Prostate gland (tissue), 2 donors: ENCODE data around the gene MTOR.

ENCODE experiments used
- CTCF ChIP-seq, 4 experiments: fragments of 200-600 bp in 2 of 4; fragments of 450-650 bp in 2 of 4; sonication (generic) in 2 of 4; IDR thresholded peaks; 1 replicate in 3 of 4; 2 replicates in 1 of 4; pipeline ENCODE4 v1.5.1; 2016 to 2019; ENCODE audit warnings: antibody characterized with exemption in 4 of 4, mild to moderate bottlenecking in 2 of 4, moderate library complexity in 2 of 4
- POLR2AphosphoS5 ChIP-seq: sonication (generic); formaldehyde crosslinking; IDR thresholded peaks from one replicate; pipeline ENCODE4 v1.6.1; 2017; ENCODE audit warnings: antibody characterized with exemption

GRCh38 chr1:11187000-11187399 is 75.4 kb downstream of the MTOR start:
- TF ChIP-seq POLR2AphosphoS5 = no peak
- TF ChIP-seq CTCF (IDR thresholded peaks at IDR 0.05) = no peak
